GM21367 (cell line): Measurements from ENCODE around the gene GPNMB.

Source experiments
- ATAC-seq: cut with Tn5 transposase; IDR thresholded peaks from one replicate; pipeline ENCODE4 v1.9.1; 2021; ENCODE audit not compliant: unreplicated experiment

Gene GPNMB

DNA sequence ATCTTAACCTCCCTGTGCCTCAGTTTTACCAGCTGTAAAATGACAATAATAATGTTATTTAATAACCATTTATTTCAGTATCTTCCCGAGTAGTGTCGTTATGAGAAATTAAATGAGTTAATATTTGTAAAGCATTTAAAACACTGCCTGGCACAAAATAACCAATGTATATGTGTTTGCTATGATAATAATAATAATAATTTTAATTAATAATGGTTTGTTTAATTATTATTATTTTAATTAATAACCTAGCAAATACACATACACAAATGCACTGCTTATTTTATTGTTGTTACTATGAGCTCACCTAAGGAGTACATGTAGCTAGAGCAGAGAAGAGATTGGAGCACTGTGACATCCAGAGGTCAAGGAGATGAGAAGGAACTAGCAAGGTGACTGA is 18.2 kb upstream of the GPNMB start:
- ATAC-seq, result no peak

DNA sequence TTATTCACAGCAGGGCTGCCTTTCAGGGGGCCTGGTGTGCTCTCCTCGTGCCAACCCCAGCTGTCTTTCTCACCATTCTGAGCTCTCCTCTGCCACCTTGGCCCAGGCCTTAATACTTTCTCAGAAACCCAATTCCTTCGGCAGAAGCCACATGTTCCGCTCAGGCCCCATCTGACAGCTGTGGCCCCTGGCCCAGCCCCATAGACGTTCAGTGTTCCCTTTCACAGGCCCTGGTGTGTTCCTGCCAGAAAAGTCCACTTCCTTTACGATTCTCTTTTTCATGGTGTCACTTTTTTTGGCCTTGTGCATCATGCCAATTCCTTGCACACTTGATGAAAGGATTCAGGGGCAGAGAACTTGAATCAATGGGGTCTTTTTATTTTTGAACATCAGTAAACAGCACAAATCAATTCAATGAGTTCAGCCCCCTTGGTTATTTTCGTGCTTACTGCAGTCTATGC is 15.9 kb upstream of the GPNMB start:
- no peak for ATAC-seq

DNA sequence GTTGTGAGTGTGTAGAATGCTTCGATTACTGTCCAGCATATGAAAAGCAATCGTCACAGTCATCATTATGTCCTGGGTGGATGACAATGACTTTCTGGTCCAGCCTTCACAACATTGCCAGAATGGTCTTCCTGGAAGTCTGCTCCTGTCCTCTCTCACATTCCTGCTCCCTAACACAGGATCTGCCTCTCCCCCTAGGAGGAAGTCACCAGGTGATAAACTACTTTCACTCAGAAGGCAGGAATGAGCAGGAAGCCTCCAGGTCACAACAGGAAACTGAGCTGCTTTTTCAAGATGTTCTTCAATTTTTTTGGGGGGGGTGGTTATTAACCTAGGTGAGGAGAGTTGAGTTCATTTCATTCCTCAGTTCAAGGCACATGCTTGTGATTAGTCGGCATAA is 13.6 kb upstream of the GPNMB start:
- no peak for ATAC-seq

DNA sequence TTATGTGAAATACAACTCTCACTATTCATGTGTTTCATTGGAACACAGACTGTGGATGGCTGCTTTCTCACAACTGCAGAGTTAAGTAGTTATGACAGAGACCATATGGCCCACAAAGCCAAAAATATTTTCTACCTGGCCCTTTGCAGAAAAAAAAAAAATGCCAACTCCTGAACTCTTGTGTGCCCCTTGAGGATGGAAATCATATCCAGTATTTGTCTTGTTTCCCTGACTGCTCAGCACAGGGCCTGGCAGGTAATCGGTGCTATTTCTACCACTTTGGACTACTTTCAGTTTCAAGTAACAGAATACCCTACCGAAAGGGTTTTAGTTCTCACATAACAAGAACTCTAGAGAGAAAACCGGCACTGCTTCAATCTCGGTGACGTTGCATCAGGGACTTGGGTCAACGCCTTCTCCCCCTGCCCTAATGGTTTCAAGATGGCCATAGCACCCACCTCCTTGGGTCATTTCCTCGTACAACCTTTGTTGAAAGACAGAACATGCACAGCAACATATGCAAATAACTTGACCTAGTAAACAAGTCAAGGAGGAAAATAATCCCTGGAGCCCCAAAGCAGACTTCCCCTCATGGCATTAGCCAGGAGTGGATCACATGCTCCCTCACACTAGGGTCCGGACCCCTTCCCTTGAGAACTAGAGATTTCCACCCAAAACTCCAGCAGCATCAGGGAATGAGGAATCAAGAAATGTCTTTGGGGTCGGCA is 11.8 kb upstream of the GPNMB start:
- peak; percentile 54 for ATAC-seq

GRCh38 chr7:23235813-23236221 is 10.8 kb upstream of the GPNMB start:
- no peak for ATAC-seq

- no peak for ATAC-seq
Measured at GRCh38 chr7:23237000-23237399, 9.6 kb upstream of the GPNMB start.

DNA sequence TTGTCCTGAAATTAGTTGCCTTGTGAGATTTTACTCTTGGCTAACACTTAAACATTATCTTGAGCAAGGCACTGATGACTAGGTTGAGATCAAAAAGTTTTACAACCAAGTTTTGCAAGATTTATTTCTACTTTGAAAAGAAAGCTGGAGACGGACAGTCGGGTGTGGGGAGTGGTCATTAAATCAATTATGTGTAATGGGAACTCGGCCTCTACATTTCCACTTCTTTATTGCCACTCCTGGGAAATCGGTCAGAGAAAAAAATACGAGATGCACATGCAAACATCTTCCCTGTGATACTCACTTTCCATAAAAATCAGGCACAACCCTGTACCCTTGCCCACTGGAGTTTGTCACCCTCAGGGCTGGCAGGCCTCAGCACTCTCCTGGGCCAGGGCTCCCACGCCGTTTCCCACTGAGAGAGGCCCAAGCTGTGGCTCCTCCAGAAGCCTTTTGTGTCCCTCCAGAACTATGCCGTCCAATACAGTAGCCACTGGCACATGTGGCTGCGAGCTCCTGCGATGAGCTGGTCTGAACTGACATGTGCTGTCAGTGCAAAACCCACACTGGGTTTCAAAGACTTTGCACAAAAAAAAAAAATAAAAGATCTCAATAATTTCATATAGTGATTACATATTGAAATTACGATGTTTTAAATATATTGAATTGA is 7.5 kb upstream of the GPNMB start:
- no peak for ATAC-seq

DNA sequence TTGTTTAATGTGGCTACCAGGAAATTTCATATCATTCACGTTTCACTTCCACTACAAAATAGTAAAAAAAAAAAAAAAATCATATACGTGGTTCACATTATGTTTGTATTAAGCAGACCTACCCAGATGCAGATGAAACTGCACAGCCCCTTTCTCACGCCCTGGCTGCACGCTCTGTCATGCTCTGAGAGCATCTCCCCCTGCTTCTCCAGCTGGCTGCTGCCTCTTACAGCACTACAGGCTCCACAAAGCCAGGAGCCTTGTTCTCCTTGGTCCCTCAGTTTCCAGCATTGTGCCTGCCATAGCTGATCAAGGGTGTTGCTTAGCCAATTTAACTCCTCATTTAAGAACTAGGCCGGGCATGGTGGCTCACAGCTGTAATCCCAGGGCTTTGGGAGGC is 6.9 kb upstream of the GPNMB start:
- ATAC-seq, result no peak

DNA sequence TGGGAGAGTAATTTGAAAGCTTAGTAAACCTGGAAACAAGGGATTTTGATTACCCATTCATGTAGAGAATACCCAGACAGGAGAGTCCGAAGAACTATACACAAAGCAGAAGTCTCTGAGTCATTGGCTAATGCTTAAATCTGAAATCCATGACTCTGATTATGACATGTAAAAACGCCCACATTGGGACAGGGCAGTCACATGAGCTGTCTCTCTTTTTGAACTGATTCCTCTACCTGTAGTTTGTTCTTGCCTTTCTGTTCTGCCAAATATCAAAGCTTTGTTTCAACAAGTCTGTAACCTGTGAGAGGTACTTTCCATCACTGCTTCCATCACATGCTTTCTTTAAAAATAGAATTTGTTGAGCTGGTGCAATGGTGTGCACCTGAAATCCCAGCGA is 4.3 kb upstream of the GPNMB start:
- ATAC-seq, result no peak

GRCh38 chr7:23242935-23243334 is 3.6 kb upstream of the GPNMB start:
- ATAC-seq, result no peak

DNA sequence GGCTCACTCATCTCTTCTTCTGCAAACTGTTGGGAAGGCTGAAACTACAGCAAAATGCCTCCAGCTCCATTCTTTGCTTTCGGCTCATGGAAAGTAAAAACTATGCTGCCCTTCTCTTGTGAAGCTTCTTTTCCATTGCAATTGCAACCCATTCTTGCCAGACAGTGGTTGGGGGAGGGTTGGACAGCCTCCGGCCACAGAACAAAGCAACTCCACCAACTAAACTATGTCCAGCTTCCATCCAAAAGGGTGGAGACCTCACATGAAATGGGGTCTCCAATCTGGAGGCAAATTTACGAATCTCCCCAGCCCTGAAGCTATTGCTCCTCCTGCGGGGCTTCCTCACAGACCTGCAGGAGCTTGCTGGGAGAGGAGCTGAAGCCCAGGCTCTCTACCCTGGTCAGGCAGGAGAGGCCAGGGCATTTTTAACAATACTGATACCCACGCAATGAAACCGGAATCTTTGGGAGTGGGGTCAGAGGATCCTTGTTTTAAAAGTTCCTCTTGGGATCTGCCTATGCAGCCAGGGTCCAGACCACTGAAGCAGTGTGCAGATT is 549 bp downstream of the GPNMB start:
- no peak for ATAC-seq

- ATAC-seq, result no peak
Measured at GRCh38 chr7:23247603-23248335, 1.2 kb downstream of the GPNMB start.

DNA sequence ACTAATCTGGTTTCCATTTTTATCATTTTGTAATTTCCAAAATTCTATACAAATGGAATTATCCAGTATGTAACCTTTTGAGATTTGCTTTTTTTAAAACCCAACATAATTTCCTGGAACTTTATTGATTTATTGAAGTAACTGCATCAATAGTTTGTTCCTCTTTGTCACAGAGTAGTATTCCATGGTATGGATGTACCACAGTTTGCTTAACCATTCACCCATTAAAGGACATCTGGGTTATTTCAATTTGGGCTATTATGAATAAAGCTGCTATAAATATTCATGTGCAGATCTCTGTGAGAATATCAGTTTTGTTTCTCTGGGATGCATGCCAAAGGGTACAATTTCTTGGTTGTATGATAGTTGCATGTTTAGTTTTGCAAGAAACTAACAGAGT is 2.9 kb downstream of the GPNMB start:
- ATAC-seq, result no peak

DNA sequence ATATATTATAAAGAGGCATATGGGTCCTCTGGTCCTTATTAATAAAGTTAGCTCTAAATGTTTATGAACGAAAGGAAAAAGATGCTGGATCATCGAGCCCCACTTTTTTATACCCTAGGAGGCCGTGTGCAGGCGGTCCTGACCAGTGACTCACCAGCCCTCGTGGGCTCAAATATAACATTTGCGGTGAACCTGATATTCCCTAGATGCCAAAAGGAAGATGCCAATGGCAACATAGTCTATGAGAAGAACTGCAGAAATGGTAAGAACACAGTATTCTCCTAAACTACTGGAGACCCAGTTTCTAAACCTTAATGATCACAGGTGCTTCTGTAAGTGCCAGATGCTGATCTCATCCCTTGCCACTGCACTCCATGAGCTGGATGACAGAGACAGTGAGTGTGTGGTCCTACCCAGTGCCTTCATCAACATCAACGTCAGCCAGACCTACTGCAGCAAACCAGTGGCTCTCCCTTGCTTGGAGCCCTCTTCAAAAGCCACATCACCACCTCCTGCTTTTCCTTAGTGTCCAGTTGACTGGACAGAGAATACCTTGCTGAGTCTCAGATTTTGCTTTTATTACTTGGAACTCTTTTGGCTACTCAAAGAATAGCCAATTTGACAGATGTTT is 7.6 kb downstream of the GPNMB start:
- no peak for ATAC-seq

- no peak for ATAC-seq
Measured at GRCh38 chr7:23256731-23257130, 10.2 kb downstream of the GPNMB start.

GRCh38 chr7:23260371-23260770 is 13.8 kb downstream of the GPNMB start:
- ATAC-seq, result no peak

DNA sequence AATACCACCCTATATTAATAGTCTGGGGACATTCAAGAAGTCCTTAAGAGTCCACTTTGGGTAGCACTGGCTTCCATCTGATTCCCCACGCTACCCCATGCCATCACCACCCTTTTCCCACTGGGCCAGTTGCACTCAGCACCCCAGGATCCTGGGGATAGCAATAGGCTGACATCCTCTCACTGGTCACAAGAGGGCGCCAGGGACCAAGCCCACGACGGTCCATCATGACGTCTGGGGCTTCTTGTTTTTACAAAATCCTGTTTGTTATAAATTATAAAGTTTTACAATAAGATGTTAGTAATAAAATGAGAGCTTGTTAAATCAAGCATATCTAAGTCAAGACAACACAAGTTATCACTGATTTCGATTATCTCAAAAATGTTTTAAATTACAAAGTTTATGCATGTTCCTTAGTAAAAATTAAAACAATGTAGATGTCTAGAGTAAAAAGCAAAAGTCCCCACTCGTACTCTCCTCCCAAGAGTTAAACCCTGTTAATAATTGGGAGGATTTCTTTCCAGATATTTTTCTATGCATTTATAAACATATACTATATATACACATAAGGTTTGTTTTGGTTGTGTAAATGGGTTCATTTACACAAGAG is 15.4 kb downstream of the GPNMB start:
- no peak for ATAC-seq

- ATAC-seq, result no peak
Measured at GRCh38 chr7:23264916-23265458, 18.4 kb downstream of the GPNMB start.

GRCh38 chr7:23266918-23267317 is 20.3 kb downstream of the GPNMB start:
- ATAC-seq, result no peak

- no peak for ATAC-seq
Measured at GRCh38 chr7:23267357-23267756, 20.8 kb downstream of the GPNMB start.

DNA sequence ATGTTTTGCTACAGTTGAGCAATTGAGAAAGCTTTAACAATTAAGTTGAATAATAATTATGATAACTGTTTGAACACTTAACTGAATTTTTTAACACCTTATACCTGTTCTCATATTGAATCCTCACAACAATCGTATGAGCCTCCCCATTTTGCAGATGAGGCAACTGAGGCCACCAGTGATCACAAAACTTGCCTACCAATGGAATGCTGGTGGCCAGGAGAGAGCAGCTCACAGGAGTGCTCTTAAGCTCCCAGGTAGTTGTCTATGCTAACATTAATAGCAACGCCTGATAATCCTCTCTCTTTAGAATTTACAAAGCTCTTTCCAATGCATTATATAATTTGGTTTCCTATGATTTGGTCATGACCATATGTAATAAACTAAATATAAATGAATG is 21.6 kb downstream of the GPNMB start:
- ATAC-seq, result no peak
